Measurements from ENCODE around the gene COMT.

Gene COMT

DNA sequence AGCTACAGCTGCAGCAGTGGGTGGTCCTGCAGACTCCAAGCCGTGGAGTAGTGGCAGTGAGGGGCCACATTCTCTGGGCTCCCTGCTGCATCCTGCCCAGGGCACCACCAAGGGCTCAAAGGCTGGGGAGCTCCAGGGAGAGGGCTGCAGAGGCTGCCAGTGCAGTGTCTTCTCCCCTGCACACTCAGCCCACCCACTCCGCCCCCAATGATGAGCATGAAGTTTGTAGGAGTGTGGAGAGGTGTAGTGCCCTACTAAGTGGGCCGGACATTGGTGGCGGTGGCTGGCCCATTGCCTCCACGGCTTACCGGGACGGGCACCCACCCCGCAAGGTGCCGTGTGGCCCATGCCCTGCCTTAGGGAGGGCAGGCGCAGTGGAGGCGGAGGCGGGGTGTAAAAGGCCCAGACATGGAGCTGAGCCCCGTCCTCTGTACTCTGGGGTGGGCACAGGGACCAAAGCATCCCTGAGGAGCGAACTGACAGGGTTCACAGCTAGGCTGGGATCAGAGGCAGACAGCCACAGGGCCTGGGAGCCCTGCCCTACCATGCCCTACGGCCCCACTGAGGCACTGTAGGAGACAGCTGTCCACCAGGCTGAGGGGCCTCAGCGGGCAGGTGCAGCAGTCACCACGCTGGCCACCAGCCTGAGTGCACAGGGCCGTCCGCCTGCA, 56.1 kb downstream of the COMT start:
- no peak for DNase-seq

- DNase-seq = no peak
These were observed 56.8 kb downstream of the COMT start for GRCh38 chr22:19998232-19998951.

- no peak for DNase-seq
These were observed 57.6 kb downstream of the COMT start for GRCh38 chr22:19998991-19999820.

GRCh38 chr22:20000246-20001081, 58.9 kb downstream of the COMT start:
- DNase-seq = no peak

DNA sequence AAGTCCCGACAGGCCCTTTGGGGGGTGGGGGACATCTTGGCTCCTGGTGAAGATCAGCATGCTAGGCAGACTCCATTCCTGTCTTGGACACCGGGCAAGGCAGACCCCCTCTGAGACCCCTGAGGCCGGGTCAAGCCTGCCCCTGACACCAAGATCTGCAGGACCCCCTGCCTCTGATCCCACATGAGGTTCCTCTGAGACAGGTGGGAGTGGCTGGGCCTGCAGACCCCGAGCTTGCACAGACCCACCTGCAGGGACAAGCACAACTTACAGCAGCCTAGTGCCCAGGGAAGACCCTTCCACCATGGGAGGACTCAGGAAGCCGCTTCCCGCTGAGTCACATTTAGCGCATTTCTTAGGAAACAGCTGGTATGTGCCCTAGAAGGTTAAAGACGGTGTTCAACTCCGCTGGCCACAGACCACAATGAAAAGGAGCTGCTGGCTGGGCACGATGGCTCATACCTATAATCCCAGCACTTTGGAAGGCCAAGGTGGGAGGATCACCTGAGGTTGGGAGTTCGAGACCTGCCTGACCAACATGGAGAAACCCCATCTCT, 59.6 kb downstream of the COMT start:
- DNase-seq = no peak

GRCh38 chr22:20002128-20002527, 60.6 kb downstream of the COMT start:
- DNase-seq = no peak

DNA sequence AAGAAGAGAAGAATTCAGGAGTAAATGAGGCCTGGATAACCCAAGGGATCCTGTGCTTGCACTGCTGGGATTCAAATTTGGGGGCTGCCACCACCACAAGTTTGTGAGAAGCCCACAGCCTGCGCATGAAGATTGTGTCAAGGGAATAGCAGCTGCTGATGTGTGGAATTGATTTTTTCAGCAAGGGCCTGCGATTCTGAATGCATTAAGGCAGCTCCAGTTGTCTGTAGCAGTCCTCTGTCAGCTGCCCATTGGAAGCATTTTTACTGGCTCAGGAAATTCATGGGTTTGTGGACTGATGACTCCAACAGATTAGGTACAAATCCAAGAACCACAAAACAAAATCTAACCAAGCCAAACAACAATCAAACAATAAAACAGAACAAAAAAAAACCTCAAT, 61.1 kb downstream of the COMT start:
- DNase-seq = no peak

GRCh38 chr22:20003304-20003703, 61.7 kb downstream of the COMT start:
- no peak for DNase-seq

- no peak for DNase-seq
These were observed 62.9 kb downstream of the COMT start for GRCh38 chr22:20004464-20004863.

DNA sequence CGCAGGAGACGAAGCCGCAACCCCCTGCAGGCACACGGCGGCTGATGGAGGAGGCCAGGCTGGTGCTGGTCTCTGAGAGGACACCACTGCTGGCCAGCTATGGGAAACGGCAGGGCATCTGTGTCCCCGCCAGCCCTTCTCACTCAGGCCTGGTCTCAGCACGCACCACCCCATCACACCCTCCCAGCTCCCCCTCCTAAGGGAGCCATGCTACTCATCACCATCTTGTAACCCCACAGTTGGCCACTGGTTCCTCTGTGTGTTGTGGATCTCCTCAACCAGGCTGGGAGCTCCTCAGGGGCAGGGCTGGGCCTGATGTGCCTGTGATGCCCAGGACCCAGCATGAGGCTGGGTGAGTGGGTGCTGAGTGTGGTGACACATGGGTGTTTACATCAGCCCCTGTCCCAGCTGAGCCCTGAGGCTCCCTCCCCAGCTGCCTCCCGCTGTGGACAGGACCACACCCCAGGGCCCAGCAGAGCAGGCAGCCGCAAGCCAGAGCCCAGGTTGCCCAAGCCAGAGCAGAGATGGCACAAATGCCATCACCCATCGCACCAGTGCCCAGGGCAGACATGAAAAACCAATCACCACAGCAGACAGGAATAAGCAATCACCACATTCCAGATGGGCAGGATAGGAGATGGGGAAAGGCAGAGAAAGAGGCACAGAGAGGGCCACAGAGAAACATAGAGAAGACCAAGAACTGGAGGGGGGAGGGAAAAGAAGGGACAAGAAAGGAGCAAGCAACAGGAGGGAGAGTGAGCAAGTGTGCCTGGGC, 66.8 kb downstream of the COMT start:
- DNase-seq = no peak

DNA sequence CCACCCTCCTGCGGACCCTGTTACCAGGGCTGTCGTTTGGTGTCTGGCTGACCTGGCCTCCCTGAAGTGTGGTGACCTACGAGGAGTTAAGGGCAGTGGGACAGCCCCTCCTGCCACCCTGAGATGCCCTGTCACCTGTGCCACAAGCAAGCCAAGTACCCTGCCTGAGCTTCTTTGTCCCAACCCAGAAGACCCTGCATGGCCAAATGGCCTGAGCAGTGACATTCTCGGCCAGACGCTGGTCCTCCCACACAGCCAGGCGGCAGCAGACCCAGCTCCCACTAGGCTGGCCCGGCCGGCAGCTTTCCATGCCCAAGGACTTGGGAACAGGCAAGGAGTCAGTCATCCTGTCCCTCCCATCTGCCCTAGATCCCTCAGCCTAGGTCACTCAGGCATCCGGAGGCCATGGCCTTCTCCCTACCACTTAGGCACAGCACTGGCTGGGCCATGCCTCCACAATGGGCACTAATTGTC, 67.5 kb downstream of the COMT start:
- no peak for DNase-seq

DNA sequence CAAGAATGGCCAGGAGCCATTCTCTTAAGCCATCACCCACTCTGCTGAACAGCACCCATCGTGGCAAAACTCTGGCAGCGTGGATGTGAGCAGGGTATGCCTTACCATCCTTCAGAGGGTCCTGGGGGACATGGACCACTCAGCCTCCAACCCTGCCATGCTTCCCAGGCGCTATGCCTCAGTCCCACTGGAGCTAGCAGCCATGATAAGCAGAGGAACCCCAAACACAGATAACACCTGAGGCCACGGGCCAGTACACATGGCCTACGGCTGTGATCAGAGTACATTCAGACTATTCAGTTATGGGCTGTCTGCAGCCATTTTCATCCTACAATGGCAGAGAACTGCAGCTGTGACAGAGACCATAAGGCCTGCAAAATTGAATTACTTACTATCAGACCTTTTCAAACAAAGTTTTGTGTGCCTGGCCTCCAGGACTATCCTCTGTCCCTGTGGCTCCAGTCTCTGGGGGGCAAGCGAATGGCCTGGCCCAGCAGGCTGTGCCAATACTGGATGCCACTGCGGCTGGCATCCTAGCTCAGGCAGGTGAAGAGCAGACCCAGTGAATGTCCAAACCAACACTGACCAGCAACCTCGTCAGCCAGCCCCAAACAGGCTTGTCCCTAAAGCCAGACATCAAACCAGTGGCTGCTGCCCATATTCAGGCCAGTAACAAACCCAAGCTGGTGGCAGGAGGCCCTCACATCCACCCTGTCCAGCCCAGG, 68.2 kb downstream of the COMT start:
- DNase-seq = no peak

GRCh38 chr22:20010307-20011122, 68.9 kb downstream of the COMT start:
- no peak for DNase-seq

- DNase-seq = no peak
These were observed 69.8 kb downstream of the COMT start for GRCh38 chr22:20011123-20011992.

DNA sequence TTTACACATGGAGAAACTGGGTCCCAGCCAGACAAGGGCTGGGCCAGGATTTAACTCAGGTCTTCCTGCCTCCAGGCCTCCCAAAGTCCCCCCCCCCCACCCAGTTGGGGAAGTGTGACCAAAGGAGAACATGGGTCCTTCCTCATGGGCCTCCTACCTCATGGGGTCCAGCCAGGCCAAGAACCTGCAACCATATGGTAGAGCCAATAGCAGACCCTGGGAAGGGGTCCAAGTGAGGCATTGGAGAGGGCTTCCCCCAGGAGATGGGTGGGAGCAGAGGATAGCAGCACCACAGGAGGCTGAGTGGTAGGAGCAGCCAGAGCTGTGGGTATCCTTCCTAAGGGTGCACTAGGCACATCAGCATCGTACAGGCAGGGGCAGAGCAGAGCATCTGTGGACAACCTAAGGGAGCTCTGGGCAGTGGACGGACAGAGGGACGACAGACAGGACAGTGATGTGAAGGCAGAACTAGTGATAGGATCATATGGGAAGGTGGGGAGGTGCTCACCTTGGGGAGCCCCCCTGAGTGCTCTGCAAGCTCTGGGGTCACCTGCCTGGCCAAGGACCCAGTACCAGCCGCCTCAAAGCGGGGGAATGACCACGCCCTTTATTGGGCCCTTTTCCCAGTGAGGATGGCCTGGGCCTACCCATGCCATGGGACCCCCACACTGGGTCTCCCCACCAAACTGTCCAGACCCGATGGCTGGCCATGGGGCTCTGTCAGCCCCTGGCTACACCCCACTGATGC, 70.6 kb downstream of the COMT start:
- no peak for DNase-seq

GRCh38 chr22:20012741-20013331, 71.3 kb downstream of the COMT start:
- no peak for DNase-seq

DNA sequence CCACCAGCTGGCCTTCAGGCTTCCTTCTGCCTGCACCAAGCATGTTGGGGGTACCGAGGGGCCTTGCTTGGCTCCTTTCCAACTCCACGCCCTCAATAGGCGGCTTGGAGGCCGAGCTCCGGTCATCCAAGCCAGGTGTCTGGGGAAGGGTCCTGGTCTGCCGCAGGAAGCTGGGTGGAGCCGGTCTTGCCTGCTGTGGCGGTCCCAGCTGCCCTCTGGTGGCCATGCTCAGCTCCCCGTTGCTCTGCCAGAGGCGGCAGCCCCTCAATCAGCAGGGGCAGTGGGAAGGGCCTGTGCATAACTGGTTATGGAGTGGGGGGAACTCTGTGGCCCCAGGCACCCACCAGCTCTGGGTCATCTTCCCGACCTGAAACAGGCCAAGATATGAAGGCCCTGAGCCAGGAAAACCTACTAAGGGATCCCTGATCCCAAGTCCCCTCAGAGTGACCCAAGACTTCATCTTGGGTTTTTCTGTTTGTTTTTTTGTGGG, 71.9 kb downstream of the COMT start:
- DNase-seq = no peak
